ENCODE measurements around the gene GRIK4. TPM values are rescaled to one million over a fixed set of nuclear protein-coding genes. Genes with fewer than 3 reads are reported as not detected.

The GRIK4 gene
- total RNA-seq, 3 donors from 2014 or later, result 0.05 to 0.30 (median 0.11) TPM

DNA sequence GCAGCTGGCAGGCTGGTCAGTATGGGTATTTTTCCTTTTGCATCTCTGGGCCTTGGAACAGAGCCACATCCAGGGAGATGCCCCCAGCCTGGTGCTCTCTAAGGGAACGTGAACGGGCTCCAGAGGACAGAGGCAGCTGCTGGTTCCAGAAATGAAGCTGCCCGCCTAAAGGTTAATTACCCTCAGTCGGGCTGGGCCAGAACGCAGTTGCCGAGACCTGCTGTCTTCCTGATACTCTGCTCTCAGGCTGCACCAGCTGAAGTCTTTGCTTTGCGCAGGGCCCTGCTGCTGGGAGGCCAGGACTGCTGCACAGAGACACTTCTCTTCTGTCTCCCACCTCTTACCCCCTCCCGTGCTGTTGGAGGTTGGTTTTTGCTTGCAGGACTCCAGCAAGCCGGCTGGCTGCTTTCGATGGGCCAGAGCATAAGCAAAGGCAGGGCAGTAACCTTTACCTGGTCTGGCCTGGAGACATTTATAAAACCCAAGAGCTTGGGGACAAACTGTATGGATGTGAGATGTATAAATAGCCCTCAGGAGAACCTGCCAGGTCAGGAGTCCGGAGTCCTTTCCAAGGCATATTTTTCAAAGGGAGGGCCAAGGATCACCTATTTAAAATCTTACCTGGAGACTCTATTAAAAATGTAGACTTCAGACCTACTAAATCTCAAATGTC is 197.1 kb downstream of the GRIK4 start:
- peaks cover 19% of the 10 kb centered on the region for H3K9me3 Mint-ChIP-seq
- no peak for DNase-seq
- H3K4me3 Mint-ChIP-seq, result no peak overlapping the region
- no peaks in the 10 kb centered on the region for H3K4me1 Mint-ChIP-seq (ENCODE audit: low read depth)
- H3K36me3 Mint-ChIP-seq (ENCODE audit: insufficient read depth), result no peaks in the 10 kb centered on the region
- peaks cover 15% of the 10 kb centered on the region for H3K27me3 Mint-ChIP-seq (ENCODE audit: low read depth)
- ATAC-seq, result no peak

- Mint-ChIP-seq H3K4me1 (ENCODE audit: low read depth) (no peaks in the 10 kb centered on the region), H3K9me3 (peaks cover 19% of the 10 kb centered on the region)
- no peak for ATAC-seq
Measured at GRCh38 chr11:120709808-120710207, 198.3 kb downstream of the GRIK4 start.

GRCh38 chr11:120710354-120711131 is 199.0 kb downstream of the GRIK4 start:
- peaks cover 23% of the 10 kb centered on the region for H3K27me3 Mint-ChIP-seq (ENCODE audit: low read depth)

More at GRCh38 chr11:120709808-120710207, 198.3 kb downstream of the GRIK4 start:
- no peak overlapping the region for H3K4me3 Mint-ChIP-seq
- DNase-seq, result no peak
- H3K36me3 Mint-ChIP-seq (ENCODE audit: insufficient read depth), result no peaks in the 10 kb centered on the region
- H3K27me3 Mint-ChIP-seq (ENCODE audit: low read depth), result peaks cover 21% of the 10 kb centered on the region

DNA sequence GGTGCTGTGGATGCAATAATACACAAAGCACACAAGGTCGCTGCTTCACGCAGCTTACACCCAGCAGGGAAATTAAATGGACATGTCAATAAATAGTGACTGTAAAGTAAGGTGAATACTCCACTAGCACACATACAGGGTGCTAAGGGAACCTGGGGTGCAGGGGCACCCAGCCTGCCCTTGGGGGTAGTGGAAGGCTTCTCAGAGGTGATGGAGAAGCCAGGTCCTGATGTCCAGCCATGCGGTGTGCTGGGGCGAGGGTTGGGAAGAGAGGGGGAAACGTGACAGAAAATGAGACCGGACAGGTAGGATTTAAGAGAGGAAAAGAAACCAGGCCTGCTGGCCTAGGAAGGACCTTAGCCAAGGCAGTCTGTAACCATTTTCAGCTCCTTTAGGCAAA is 200.5 kb downstream of the GRIK4 start:
- Mint-ChIP-seq H3K9me3 (peaks cover 9% of the 10 kb centered on the region), H3K4me1 (ENCODE audit: low read depth) (peaks cover 6% of the 10 kb centered on the region), H3K4me3 (no peak overlapping the region), H3K36me3 (ENCODE audit: insufficient read depth) (no peaks in the 10 kb centered on the region), H3K27me3 (ENCODE audit: low read depth) (peaks cover 18% of the 10 kb centered on the region)
- DNase-seq (no peak), ATAC-seq (no peak)

More at GRCh38 chr11:120710354-120711131, 199.0 kb downstream of the GRIK4 start:
- H3K9me3 Mint-ChIP-seq, result peaks cover 19% of the 10 kb centered on the region
- H3K4me3 Mint-ChIP-seq, result no peak overlapping the region
- DNase-seq, result no peak
- no peaks in the 10 kb centered on the region for H3K36me3 Mint-ChIP-seq (ENCODE audit: insufficient read depth)
- H3K4me1 Mint-ChIP-seq (ENCODE audit: low read depth), result peaks cover 6% of the 10 kb centered on the region
- ATAC-seq, result no peak

- DNase-seq, result no peak
- Mint-ChIP-seq H3K36me3 (ENCODE audit: insufficient read depth) (no peaks in the 10 kb centered on the region), H3K27me3 (ENCODE audit: low read depth) (peaks cover 22% of the 10 kb centered on the region), H3K4me3 (no peak overlapping the region), H3K9me3 (peaks cover 5% of the 10 kb centered on the region), H3K4me1 (ENCODE audit: low read depth) (peaks cover 6% of the 10 kb centered on the region)
- no peak for ATAC-seq
Measured at GRCh38 chr11:120712881-120713280, 201.3 kb downstream of the GRIK4 start.

- H3K9me3 Mint-ChIP-seq, result peaks cover under 1% of the 10 kb centered on the region
- no peak for ATAC-seq
Measured at GRCh38 chr11:120713296-120713695, 201.7 kb downstream of the GRIK4 start.

DNA sequence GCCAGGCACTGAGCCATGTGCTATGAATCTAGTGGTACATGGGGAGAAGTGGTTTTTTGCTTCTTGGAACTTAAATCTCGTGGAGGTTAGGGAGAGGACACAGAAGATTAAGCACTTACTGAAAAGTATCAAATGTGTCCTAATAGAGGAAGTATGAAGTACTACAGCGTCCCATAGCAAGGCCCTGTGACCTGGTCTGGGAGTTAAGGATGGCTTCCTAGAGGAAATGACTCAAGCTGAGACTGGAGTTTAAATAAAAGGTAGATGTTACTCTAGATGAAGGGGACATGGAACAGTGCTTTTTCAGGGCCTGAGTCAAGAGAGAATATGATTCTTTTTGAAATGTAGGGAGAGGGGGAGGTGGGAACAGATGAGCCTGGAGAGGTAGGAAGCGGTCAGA is 202.9 kb downstream of the GRIK4 start:
- H3K36me3 Mint-ChIP-seq (ENCODE audit: insufficient read depth), result no peaks in the 10 kb centered on the region
- no peaks in the 10 kb centered on the region for H3K9me3 Mint-ChIP-seq
- H3K4me1 Mint-ChIP-seq (ENCODE audit: low read depth), result peaks cover 6% of the 10 kb centered on the region
- DNase-seq (no peak), ATAC-seq (no peak)
- peaks cover 25% of the 10 kb centered on the region for H3K27me3 Mint-ChIP-seq (ENCODE audit: low read depth)
- no peak overlapping the region for H3K4me3 Mint-ChIP-seq

More at GRCh38 chr11:120713296-120713695, 201.7 kb downstream of the GRIK4 start:
- H3K4me3 Mint-ChIP-seq, result no peak overlapping the region
- peaks cover 25% of the 10 kb centered on the region for H3K27me3 Mint-ChIP-seq (ENCODE audit: low read depth)
- H3K36me3 Mint-ChIP-seq (ENCODE audit: insufficient read depth), result no peaks in the 10 kb centered on the region
- DNase-seq, result no peak
- H3K4me1 Mint-ChIP-seq (ENCODE audit: low read depth), result peaks cover 6% of the 10 kb centered on the region

DNA sequence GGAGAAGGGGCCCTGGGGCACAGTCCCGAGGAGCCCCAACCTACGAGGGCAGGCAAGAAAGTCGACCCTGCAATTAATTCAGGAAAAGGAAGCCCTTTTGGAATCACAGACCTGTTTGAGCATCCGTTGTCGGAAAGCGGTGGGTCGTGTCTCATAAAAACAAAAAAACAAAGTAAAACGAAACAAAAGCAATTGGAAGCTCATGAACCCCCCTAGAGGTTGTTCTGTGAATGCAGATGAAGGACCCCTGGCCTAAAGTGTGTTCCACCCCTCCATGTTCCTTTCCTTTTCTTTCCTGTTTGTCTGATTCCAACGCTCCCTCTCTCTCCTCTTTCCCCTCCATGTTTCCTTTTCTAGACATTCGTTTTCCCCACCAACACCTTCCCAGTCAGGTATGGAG is 203.7 kb downstream of the GRIK4 start:
- H3K4me1 Mint-ChIP-seq (ENCODE audit: low read depth), result peaks cover 6% of the 10 kb centered on the region
- H3K4me3 Mint-ChIP-seq, result peak overlapping the region; percentile 65
- H3K27me3 Mint-ChIP-seq (ENCODE audit: low read depth), result peaks cover 25% of the 10 kb centered on the region
- H3K9me3 Mint-ChIP-seq, result no peaks in the 10 kb centered on the region
- DNase-seq (no peak), ATAC-seq (no peak)
- H3K36me3 Mint-ChIP-seq (ENCODE audit: insufficient read depth), result no peaks in the 10 kb centered on the region

GRCh38 chr11:120717042-120717441 is 205.5 kb downstream of the GRIK4 start:
- H3K9me3 Mint-ChIP-seq, result no peaks in the 10 kb centered on the region
- no peaks in the 10 kb centered on the region for H3K36me3 Mint-ChIP-seq (ENCODE audit: insufficient read depth)
- no peak for ATAC-seq
- DNase-seq, result no peak
- peaks cover 6% of the 10 kb centered on the region for H3K4me1 Mint-ChIP-seq (ENCODE audit: low read depth)
- no peak overlapping the region for H3K4me3 Mint-ChIP-seq
- peaks cover 24% of the 10 kb centered on the region for H3K27me3 Mint-ChIP-seq (ENCODE audit: low read depth)

DNA sequence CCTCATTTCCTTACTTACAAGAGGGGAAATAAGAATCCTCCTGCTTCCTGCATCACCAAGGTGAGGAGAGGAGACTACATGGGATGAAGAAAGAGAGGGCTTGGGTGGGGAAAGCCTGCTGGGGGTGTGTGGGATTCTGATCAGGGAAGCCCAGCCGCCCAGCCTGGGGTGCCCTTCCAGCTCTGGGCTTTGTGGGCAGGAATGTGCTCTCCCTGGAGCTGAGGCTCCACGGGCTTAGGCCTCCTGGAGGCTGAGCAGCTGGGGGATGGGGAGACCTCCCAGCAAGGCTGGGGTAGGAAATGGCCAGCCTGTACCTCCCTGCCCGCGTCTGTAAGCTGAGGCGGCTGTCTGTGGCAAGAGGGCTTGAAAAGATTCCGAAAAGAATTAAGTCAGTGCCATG is 206.1 kb downstream of the GRIK4 start:
- no peak overlapping the region for H3K4me3 Mint-ChIP-seq
- peaks cover 6% of the 10 kb centered on the region for H3K4me1 Mint-ChIP-seq (ENCODE audit: low read depth)
- ATAC-seq (no peak), DNase-seq (no peak)
- H3K27me3 Mint-ChIP-seq (ENCODE audit: low read depth), result peaks cover 24% of the 10 kb centered on the region
- no peaks in the 10 kb centered on the region for H3K9me3 Mint-ChIP-seq
- H3K36me3 Mint-ChIP-seq (ENCODE audit: insufficient read depth), result no peaks in the 10 kb centered on the region

- DNase-seq (no peak), ATAC-seq (no peak)
- peaks cover 6% of the 10 kb centered on the region for H3K4me1 Mint-ChIP-seq (ENCODE audit: low read depth)
- H3K4me3 Mint-ChIP-seq, result no peak overlapping the region
- H3K27me3 Mint-ChIP-seq (ENCODE audit: low read depth), result peaks cover 22% of the 10 kb centered on the region
- H3K9me3 Mint-ChIP-seq, result no peaks in the 10 kb centered on the region
- H3K36me3 Mint-ChIP-seq (ENCODE audit: insufficient read depth), result no peaks in the 10 kb centered on the region
Measured at GRCh38 chr11:120718171-120718570, 206.6 kb downstream of the GRIK4 start.

DNA sequence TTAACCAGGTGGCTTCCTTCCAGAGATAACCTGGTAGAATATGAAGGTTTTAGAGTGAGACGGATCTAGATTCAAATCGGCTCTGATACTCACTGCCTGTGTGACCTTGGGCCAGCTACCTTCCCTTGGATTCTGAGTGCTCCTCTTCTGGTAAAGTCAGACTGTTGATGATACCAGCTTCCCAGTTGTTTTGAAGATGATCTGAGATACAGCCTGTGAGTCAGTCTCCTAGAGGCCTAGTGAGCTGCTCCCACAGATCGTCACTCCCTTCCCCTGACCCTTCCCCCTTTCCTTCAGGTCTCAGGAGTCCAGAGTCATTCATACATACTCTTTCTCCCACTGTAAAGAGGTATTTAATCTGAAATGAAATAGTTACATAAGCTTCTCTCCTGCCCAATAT is 207.8 kb downstream of the GRIK4 start:
- H3K4me1 Mint-ChIP-seq (ENCODE audit: low read depth), result peaks cover 6% of the 10 kb centered on the region
- DNase-seq (no peak), ATAC-seq (no peak)
- H3K4me3 Mint-ChIP-seq, result no peak overlapping the region
- no peaks in the 10 kb centered on the region for H3K36me3 Mint-ChIP-seq (ENCODE audit: insufficient read depth)
- H3K9me3 Mint-ChIP-seq, result no peaks in the 10 kb centered on the region
- peaks cover 19% of the 10 kb centered on the region for H3K27me3 Mint-ChIP-seq (ENCODE audit: low read depth)

GRCh38 chr11:120720760-120721159 is 209.2 kb downstream of the GRIK4 start:
- peaks cover 14% of the 10 kb centered on the region for H3K27me3 Mint-ChIP-seq (ENCODE audit: low read depth)
- H3K9me3 Mint-ChIP-seq, result no peaks in the 10 kb centered on the region
- DNase-seq (no peak), ATAC-seq (no peak)
- H3K4me3 Mint-ChIP-seq, result no peak overlapping the region
- no peaks in the 10 kb centered on the region for H3K36me3 Mint-ChIP-seq (ENCODE audit: insufficient read depth)
- H3K4me1 Mint-ChIP-seq (ENCODE audit: low read depth), result no peaks in the 10 kb centered on the region

GRCh38 chr11:120722524-120722923 is 211.0 kb downstream of the GRIK4 start:
- DNase-seq (no peak), ATAC-seq (no peak)
- no peaks in the 10 kb centered on the region for H3K9me3 Mint-ChIP-seq
- peaks cover 12% of the 10 kb centered on the region for H3K27me3 Mint-ChIP-seq (ENCODE audit: low read depth)
- H3K4me3 Mint-ChIP-seq, result no peak overlapping the region
- H3K4me1 Mint-ChIP-seq (ENCODE audit: low read depth), result no peaks in the 10 kb centered on the region
- H3K36me3 Mint-ChIP-seq (ENCODE audit: insufficient read depth), result no peaks in the 10 kb centered on the region

DNA sequence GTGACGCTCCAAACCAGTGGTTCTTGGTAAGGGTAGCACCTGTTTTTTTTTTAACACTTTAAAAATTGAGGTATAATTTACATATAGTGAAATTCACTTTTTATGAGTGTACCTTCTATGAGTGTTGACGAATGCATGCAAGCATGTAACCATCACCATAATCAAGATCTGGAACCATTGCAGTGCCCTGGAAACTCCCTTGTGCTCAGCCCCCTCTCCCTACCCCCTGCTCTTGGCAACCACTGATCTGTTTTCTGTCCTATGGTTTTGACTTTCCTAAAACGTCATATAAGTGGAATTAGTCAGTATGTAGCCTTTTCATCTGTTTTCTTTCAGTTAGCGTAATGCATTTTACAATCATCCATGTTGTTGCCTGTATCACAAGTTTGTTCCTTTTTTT is 212.2 kb downstream of the GRIK4 start:
- Mint-ChIP-seq H3K4me3 (no peak overlapping the region), H3K27me3 (ENCODE audit: low read depth) (peaks cover 7% of the 10 kb centered on the region), H3K9me3 (peaks cover 5% of the 10 kb centered on the region), H3K4me1 (ENCODE audit: low read depth) (no peaks in the 10 kb centered on the region), H3K36me3 (ENCODE audit: insufficient read depth) (no peaks in the 10 kb centered on the region)
- DNase-seq (no peak), ATAC-seq (no peak)
